Activated naive CD8-positive, alpha-beta T cell treated with anti-CD3 and anti-CD28 coated beads, Interleukin-2, amount 10 ng/mL, durations not matched to agents 7 days and 5 days (primary cell): ENCODE results near the gene CSF1. TPM values are rescaled to one million over a fixed set of nuclear protein-coding genes. Genes with fewer than 3 reads are reported as not detected.
"Not testable (repeated sequence)": the region's sequence is repeated elsewhere in the genome, so short reads cannot be mapped to it uniquely, and the experiment has no call there.

Source experiments
- ATAC-seq: fragments of 150-1000 bp; cut with Tn5 transposase; one replicate; pipeline ENCODE4 v1.10.0; 2021; ENCODE audit warnings: low read depth, moderate library complexity
- POLR2A ChIA-PET: fragments of 350-600 bp; sonication (Branson Sonifier 250); formaldehyde crosslinking; loops from one replicate; lab custom pipeline; 2021; ENCODE audit warnings: antibody characterized with exemption; lab: Charles Lee
- DNase-seq: peaks from one replicate; pipeline ENCODE4 v3.0.0; 2021
- H3K27ac Mint-ChIP-seq: one replicate; pipeline ENCODE4 v1.8.0; 2022; ENCODE audit warnings: mild to moderate bottlenecking, mixed read lengths
- H3K27me3 Mint-ChIP-seq: one replicate; pipeline ENCODE4 v1.8.0; 2022; ENCODE audit warnings: mild to moderate bottlenecking, moderate library complexity, mixed read lengths
- H3K36me3 Mint-ChIP-seq: one replicate; pipeline ENCODE4 v1.8.0; 2021; ENCODE audit warnings: mild to moderate bottlenecking, mixed read lengths
- H3K4me1 Mint-ChIP-seq: one replicate; pipeline ENCODE4 v1.8.0; 2021; ENCODE audit warnings: mixed read lengths
- H3K4me3 Mint-ChIP-seq: one replicate; pipeline ENCODE4 v1.8.0; 2022; ENCODE audit warnings: mild to moderate bottlenecking, moderate library complexity, mixed read lengths
- H3K9me3 Mint-ChIP-seq: one replicate; pipeline ENCODE4 v1.8.0; 2021; ENCODE audit warnings: mixed read lengths
- total RNA-seq, 2 experiments: library from RNA; stranded (reverse); gene quantifications; one replicate each; pipeline ENCODE4 v1.2.3, GENCODE V29; 2021

CSF1 gene
- total RNA-seq, 2 experiments from 2014 or later = 42.7 to 45.1 TPM

DNA sequence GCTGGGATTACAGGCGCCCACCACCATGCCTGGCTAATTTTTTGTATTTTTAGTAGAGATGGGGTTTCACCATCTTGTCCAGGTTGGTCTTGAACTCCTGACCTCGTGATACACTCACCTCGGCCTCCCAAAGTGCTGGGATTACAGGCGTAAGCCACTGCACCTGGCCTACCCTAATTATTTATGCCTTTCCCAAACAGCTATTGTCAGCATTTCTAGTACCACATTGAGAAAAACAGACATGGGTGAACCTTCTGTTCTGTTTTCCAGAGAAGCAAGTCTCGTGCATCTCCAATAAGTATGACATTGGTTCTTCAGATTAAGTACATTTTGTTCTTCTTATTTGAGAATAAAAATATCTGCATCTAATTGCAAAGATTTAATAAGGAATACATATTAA lies 40.9 kb downstream of the CSF1 start:
- DNase-seq, H3K4me3 Mint-ChIP-seq, H3K36me3 Mint-ChIP-seq, POLR2A ChIA-PET, H3K4me1 Mint-ChIP-seq, H3K9me3 Mint-ChIP-seq, ATAC-seq, H3K27ac Mint-ChIP-seq, H3K27me3 Mint-ChIP-seq: not testable (repeated sequence)

GRCh38 chr1:109954041-109954512 lies 43.4 kb downstream of the CSF1 start:
- Mint-ChIP-seq H3K27me3 (peaks cover 16% of the 10 kb centered on the region), H3K4me1 (no peaks in the 10 kb centered on the region), H3K27ac (no peak overlapping the region), H3K4me3 (no peak overlapping the region), H3K36me3 (no peaks in the 10 kb centered on the region), H3K9me3 (no peaks in the 10 kb centered on the region)
- ATAC-seq (no peak), DNase-seq (no peak)
- POLR2A ChIA-PET = no interaction called here

- ATAC-seq = no peak
- no peaks in the 10 kb centered on the region for H3K36me3 Mint-ChIP-seq
- no peak overlapping the region for H3K27ac Mint-ChIP-seq
- no peaks in the 10 kb centered on the region for H3K4me1 Mint-ChIP-seq
- no peak for DNase-seq
- no peak overlapping the region for H3K4me3 Mint-ChIP-seq
- H3K27me3 Mint-ChIP-seq = peaks cover 18% of the 10 kb centered on the region
- POLR2A ChIA-PET = no interaction called here
- H3K9me3 Mint-ChIP-seq = no peaks in the 10 kb centered on the region
Measured at GRCh38 chr1:109959632-109959973, 49.0 kb downstream of the CSF1 start.

DNA sequence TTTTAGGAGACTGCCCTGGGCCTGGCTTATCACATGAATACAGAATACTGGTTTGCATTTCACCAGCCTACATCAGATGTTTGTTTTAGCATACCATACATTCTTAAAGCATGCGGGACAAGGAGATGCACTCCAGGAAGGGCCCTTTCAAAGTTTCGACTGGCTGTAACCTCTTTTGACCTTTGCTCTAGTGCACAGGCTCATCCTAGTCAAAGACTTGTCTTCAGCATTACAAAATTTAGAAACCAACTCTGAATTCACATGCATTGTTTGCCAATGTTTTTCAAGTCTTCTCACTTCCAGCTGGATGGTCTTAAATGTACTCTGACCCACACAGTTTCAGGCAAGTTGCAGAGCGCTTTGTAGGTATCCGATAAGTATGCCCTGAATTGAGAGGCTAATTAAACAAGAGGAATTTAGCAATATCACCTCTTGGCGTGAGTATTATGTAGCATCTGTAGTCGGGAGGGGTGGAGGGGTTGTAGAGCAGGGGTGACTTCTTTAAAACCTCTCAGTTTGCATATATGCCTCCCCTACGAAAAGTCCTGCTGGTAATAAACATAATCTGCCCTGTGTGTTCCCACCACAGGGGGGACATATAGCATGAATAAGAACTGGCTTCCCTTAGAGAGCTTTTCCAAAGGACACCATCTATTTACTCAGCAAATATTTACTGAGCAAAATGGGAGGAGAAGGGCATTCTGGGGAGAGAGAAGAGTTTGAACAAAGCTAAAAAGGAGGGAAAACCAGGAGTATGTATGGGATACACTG lies 49.5 kb downstream of the CSF1 start:
- ATAC-seq (no peak), DNase-seq (no peak)
- H3K4me1 Mint-ChIP-seq = no peaks in the 10 kb centered on the region
- no peaks in the 10 kb centered on the region for H3K36me3 Mint-ChIP-seq
- H3K27me3 Mint-ChIP-seq = peaks cover 18% of the 10 kb centered on the region
- H3K4me3 Mint-ChIP-seq = no peak overlapping the region
- no peaks in the 10 kb centered on the region for H3K9me3 Mint-ChIP-seq
- POLR2A ChIA-PET = no interaction called here
- no peak overlapping the region for H3K27ac Mint-ChIP-seq

GRCh38 chr1:109960745-109961094 lies 50.1 kb downstream of the CSF1 start:
- no peaks in the 10 kb centered on the region for H3K36me3 Mint-ChIP-seq
- DNase-seq (no peak), ATAC-seq (no peak)
- H3K4me1 Mint-ChIP-seq = no peaks in the 10 kb centered on the region
- H3K9me3 Mint-ChIP-seq = peaks cover 2% of the 10 kb centered on the region
- POLR2A ChIA-PET = no interaction called here
- no peak overlapping the region for H3K4me3 Mint-ChIP-seq
- H3K27ac Mint-ChIP-seq = no peak overlapping the region
- peaks cover 23% of the 10 kb centered on the region for H3K27me3 Mint-ChIP-seq

DNA sequence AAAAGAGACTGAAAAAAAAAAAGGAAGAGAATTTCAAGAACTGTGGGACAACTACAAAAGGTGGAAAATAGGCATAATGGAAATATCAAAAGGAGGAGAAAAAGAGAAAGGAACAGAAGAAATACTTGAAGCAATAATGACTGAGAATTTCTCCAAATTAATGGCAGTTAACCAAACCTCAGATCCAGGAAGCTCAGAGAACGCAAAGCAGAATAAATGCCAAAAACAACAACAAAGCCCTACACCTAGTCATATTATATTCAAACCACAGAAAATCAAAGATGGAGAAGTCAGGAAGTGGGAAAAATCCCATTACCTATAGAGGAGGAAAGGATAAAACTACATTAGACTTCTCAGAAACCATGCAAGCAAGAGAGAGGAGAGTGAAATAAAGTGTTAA lies 53.2 kb downstream of the CSF1 start:
- peaks cover 2% of the 10 kb centered on the region for H3K9me3 Mint-ChIP-seq
- H3K4me1 Mint-ChIP-seq = no peaks in the 10 kb centered on the region
- H3K27ac Mint-ChIP-seq = no peak overlapping the region
- POLR2A ChIA-PET = no interaction called here
- ATAC-seq (no peak), DNase-seq (no peak)
- peaks cover 27% of the 10 kb centered on the region for H3K27me3 Mint-ChIP-seq
- H3K4me3 Mint-ChIP-seq = no peak overlapping the region
- no peaks in the 10 kb centered on the region for H3K36me3 Mint-ChIP-seq

GRCh38 chr1:109969146-109969829 lies 58.6 kb downstream of the CSF1 start:
- Mint-ChIP-seq H3K27ac (no peak overlapping the region), H3K9me3 (peaks cover 2% of the 10 kb centered on the region), H3K36me3 (no peaks in the 10 kb centered on the region), H3K27me3 (peaks cover 55% of the 10 kb centered on the region), H3K4me1 (no peaks in the 10 kb centered on the region), H3K4me3 (no peak overlapping the region)
- POLR2A ChIA-PET = no interaction called here
- DNase-seq = no peak
- ATAC-seq = no peak

GRCh38 chr1:109969907-109970306 lies 59.3 kb downstream of the CSF1 start:
- Mint-ChIP-seq H3K4me3 (no peak overlapping the region), H3K4me1 (no peaks in the 10 kb centered on the region), H3K36me3 (no peaks in the 10 kb centered on the region), H3K27ac (no peak overlapping the region), H3K9me3 (peaks cover 2% of the 10 kb centered on the region), H3K27me3 (peaks cover 53% of the 10 kb centered on the region)
- ATAC-seq (no peak), DNase-seq (no peak)
- POLR2A ChIA-PET = no interaction called here

DNA sequence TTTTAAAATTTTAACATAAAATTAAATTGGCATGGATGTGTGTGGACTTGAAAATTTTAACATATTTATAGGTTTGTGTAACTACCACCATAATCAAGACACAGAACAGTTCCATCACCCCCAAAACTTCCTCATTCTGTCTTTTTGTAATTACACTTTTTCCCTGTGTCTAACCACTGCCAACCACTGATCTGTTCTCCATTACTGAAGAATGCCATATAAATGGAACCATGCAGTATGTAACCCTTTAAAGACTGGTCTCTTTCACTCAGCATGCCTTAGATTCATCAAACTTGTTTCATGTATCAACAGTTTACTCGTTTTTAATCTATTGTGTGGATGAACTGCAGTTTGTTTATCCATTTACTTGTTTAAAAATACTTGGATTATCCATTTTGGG lies 60.9 kb downstream of the CSF1 start:
- Mint-ChIP-seq H3K4me1 (no peaks in the 10 kb centered on the region), H3K9me3 (no peaks in the 10 kb centered on the region), H3K27me3 (peaks cover 51% of the 10 kb centered on the region), H3K27ac (no peak overlapping the region), H3K4me3 (no peak overlapping the region), H3K36me3 (no peaks in the 10 kb centered on the region)
- POLR2A ChIA-PET = no interaction called here
- ATAC-seq = no peak
- DNase-seq = no peak

- POLR2A ChIA-PET = no interaction called here
- no peaks in the 10 kb centered on the region for H3K9me3 Mint-ChIP-seq
- ATAC-seq (no peak), DNase-seq (no peak)
- no peak overlapping the region for H3K4me3 Mint-ChIP-seq
- H3K27ac Mint-ChIP-seq = no peak overlapping the region
- H3K36me3 Mint-ChIP-seq = no peaks in the 10 kb centered on the region
- no peaks in the 10 kb centered on the region for H3K4me1 Mint-ChIP-seq
- H3K27me3 Mint-ChIP-seq = peaks cover 33% of the 10 kb centered on the region
Measured at GRCh38 chr1:109974191-109974590, 63.5 kb downstream of the CSF1 start.

- Mint-ChIP-seq H3K4me3 (no peak overlapping the region), H3K27me3 (peaks cover 25% of the 10 kb centered on the region), H3K9me3 (no peaks in the 10 kb centered on the region), H3K4me1 (peaks cover 2% of the 10 kb centered on the region), H3K27ac (no peak overlapping the region), H3K36me3 (no peaks in the 10 kb centered on the region)
- no peak for ATAC-seq
- no peak for DNase-seq
- POLR2A ChIA-PET = no interaction called here
Measured at GRCh38 chr1:109975718-109976117, 65.1 kb downstream of the CSF1 start.

DNA sequence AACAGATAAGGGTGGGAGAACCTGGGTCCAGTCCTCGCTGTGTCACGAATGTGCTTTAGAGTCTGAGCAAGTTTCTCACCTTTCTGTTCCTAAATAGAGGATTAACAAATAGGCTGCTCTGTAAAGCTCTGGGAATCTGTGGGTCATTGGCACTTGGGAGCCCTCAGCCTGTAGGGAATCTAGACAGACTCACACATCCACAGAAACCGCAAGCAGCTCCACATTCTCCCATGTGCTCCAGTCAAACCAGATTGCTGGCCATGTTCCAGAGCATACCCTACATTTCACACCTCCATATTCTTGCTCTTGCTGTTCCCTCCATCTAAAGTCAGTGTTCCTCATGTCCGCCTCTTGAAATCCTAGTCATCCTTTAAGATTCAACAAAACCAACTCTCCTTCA lies 66.1 kb downstream of the CSF1 start:
- Mint-ChIP-seq H3K36me3 (no peaks in the 10 kb centered on the region), H3K27me3 (peaks cover 21% of the 10 kb centered on the region), H3K4me3 (no peak overlapping the region), H3K4me1 (peaks cover 2% of the 10 kb centered on the region), H3K27ac (no peak overlapping the region), H3K9me3 (no peaks in the 10 kb centered on the region)
- ATAC-seq (no peak), DNase-seq (no peak)
- POLR2A ChIA-PET = no interaction called here

- ATAC-seq = no peak
- no peak overlapping the region for H3K4me3 Mint-ChIP-seq
- H3K36me3 Mint-ChIP-seq = no peaks in the 10 kb centered on the region
- no peak for DNase-seq
- peaks cover 20% of the 10 kb centered on the region for H3K27me3 Mint-ChIP-seq
- no peak overlapping the region for H3K27ac Mint-ChIP-seq
- POLR2A ChIA-PET = no interaction called here
- H3K4me1 Mint-ChIP-seq = peaks cover 2% of the 10 kb centered on the region
- H3K9me3 Mint-ChIP-seq = no peaks in the 10 kb centered on the region
Measured at GRCh38 chr1:109977225-109977624, 66.6 kb downstream of the CSF1 start.

DNA sequence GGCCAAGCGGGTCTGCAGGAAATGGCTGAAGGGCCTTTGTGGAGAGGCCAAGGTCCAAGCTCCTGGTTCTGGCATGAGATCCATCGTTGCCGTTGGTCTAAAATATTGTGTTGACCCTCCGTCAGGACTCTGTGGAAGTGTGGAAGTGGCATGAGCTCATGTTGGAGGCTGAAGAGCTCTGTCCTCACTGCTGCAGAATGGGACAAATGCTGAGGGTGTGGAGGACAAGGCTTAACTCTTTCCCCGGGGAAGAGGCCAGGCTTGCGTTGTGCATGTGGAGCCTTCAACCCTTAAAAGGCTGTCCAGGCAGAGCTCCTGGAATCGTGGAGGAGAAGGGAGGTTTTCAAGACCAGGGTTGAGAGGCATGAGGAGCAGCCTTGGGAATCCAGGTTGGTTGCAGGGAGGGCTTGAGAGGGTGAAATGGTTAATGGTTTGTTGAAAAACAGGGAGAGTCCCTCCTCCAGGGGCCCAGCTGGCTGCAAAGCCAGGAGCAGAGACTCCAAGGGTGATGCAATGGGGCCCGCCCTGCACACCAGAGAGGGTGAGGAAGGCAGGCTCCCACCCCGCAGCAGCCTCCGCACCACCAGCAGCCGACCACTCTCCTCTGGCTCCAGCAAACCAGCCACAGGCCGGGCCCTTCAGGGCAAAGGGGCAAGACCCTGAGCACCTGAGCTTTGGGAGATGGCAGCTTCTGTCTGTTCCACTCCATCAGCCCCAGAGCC lies 67.2 kb downstream of the CSF1 start:
- ATAC-seq (no peak), DNase-seq (no peak)
- Mint-ChIP-seq H3K36me3 (no peaks in the 10 kb centered on the region), H3K9me3 (no peaks in the 10 kb centered on the region), H3K4me3 (no peak overlapping the region), H3K27ac (no peak overlapping the region), H3K27me3 (peaks cover 14% of the 10 kb centered on the region), H3K4me1 (peaks cover 2% of the 10 kb centered on the region)
- POLR2A ChIA-PET = no interaction called here
